KG1 (cell line): ENCODE data around the gene ROR1.

Experiments used
- DNase-seq: peaks from one replicate; lab custom pipeline; 2025; lab: John Stamatoyannopoulos, UW

The ROR1 gene

GRCh38 chr1:63773815-63774616, at the start of gene ROR1:
Gene ROR1, plus strand, starts transcription at chr1:63774017.
- DNase-seq = peak; percentile 36

- no peak for DNase-seq
These were observed 49.4 kb upstream of the ROR1 start for GRCh38 chr1:63724375-63724899.

- no peak for DNase-seq
These were observed 45.1 kb upstream of the ROR1 start for GRCh38 chr1:63728611-63729226.

GRCh38 chr1:63729227-63729620, 44.6 kb upstream of the ROR1 start:
- no peak for DNase-seq

GRCh38 chr1:63730211-63730610, 43.6 kb upstream of the ROR1 start:
- DNase-seq = no peak

GRCh38 chr1:63731117-63732043, 42.4 kb upstream of the ROR1 start:
- DNase-seq = no peak

GRCh38 chr1:63732666-63733065, 41.2 kb upstream of the ROR1 start:
- no peak for DNase-seq

GRCh38 chr1:63738772-63739171, 35.0 kb upstream of the ROR1 start:
- no peak for DNase-seq

GRCh38 chr1:63739452-63739851, 34.4 kb upstream of the ROR1 start:
- DNase-seq = no peak

- DNase-seq = no peak
These were observed 33.4 kb upstream of the ROR1 start for GRCh38 chr1:63740432-63740831.

- no peak for DNase-seq
These were observed 31.3 kb upstream of the ROR1 start for GRCh38 chr1:63742526-63742925.

GRCh38 chr1:63743781-63744180, 30.0 kb upstream of the ROR1 start:
- DNase-seq = no peak

GRCh38 chr1:63746129-63746864, 27.5 kb upstream of the ROR1 start:
- peak; percentile 34 for DNase-seq

- DNase-seq = no peak
These were observed 26.4 kb upstream of the ROR1 start for GRCh38 chr1:63747445-63747844.

GRCh38 chr1:63748046-63748580, 25.7 kb upstream of the ROR1 start:
- DNase-seq = no peak

GRCh38 chr1:63748641-63749040, 25.2 kb upstream of the ROR1 start:
- DNase-seq = no peak

GRCh38 chr1:63750721-63751120, 23.1 kb upstream of the ROR1 start:
- DNase-seq = no peak

- no peak for DNase-seq
These were observed 21.6 kb upstream of the ROR1 start for GRCh38 chr1:63752176-63752575.

- DNase-seq = no peak
These were observed 20.2 kb upstream of the ROR1 start for GRCh38 chr1:63753591-63753990.

GRCh38 chr1:63756839-63757238, 17.0 kb upstream of the ROR1 start:
- DNase-seq = no peak

- DNase-seq = no peak
These were observed 16.5 kb upstream of the ROR1 start for GRCh38 chr1:63757334-63757733.
